ENCODE results near the gene PSMB5. TPM values are rescaled to one million over a fixed set of nuclear protein-coding genes. Genes with fewer than 3 reads are reported as not detected.

The PSMB5 gene
- total and polyA plus RNA-seq, 9 of the 15 experiments (the other 6 are each of a cell fraction or from before 2014, with no cell fraction given), result 198 to 1,870 (median 269) TPM

DNA sequence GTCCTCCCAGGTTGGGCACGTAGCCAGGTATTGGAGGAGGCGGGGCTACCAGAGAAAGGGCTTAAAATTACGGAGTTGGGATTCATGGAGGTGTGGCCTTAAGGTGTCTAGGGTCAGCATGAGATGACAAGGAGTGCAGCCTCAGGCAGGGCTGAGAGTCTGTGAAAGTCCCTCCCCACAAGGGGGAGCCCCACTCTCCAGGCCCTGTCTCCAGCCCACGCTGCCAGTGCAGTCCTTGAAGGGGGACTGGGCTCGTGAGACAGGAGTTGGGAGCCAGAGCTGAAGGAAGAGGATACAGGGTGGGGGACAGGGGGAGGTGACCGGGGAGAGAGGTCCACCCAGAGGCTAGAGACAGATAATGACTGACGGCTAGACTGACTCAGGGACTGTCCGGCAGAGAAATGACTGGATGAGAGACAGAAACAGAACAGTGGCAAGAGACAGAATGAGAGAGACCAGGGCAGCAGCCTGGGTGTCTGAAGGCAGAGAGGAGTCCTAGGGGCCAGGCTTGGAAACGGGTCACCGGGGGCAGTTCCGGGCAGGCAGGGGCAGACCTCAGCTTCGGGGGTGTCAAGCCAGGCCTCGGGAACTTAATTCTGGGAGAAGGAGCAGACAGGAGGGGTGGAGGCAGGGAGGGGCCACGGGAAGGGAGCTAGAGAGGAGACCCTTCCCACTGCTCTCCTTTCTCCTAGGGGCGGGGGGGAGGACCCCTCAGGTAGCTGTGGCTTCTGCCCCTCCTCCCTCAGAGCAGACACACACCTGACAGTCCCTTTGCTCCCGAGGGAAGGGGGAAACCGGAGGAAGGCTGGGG, 21.6 kb upstream of the PSMB5 start (continued):
- TF ChIP-seq CHD7 (IDR thresholded peaks at IDR 0.05; ENCODE audit: low read depth, low read length), result no peak
- no peak for TF ChIP-seq PHB (CRISPR knock-in tag; IDR thresholded peaks at IDR 0.05)
- TF ChIP-seq SIN3A (IDR thresholded peaks at IDR 0.05; ENCODE audit: borderline replicate concordance in 2 of 2, control insufficient read depth in 1 of 2, low read depth in 2 of 2, low read length in 2 of 2), result peak in 1 of 2 experiments; percentile 48; a peak in 2 of 4 replicates
- no peak for TF ChIP-seq CHD1 (IDR thresholded peaks at IDR 0.05; ENCODE audit: low read length)
- TF ChIP-seq SRF (CRISPR knock-in tag; IDR thresholded peaks at IDR 0.05), result no peak
- no peak for TF ChIP-seq PTRF (tag; IDR thresholded peaks at IDR 0.05)
- no peak for TF ChIP-seq GATAD2A (IDR thresholded peaks at IDR 0.05)
- peak; percentile 26; the same call in 1 of the 2 replicates for TF ChIP-seq MTA3 (IDR thresholded peaks at IDR 0.05; ENCODE audit: borderline replicate concordance)
- no peak for TF ChIP-seq ZNF274 (IDR thresholded peaks at IDR 0.05; ENCODE audit: borderline replicate concordance, low read depth, low read length)
- TF ChIP-seq, protein P1, sequence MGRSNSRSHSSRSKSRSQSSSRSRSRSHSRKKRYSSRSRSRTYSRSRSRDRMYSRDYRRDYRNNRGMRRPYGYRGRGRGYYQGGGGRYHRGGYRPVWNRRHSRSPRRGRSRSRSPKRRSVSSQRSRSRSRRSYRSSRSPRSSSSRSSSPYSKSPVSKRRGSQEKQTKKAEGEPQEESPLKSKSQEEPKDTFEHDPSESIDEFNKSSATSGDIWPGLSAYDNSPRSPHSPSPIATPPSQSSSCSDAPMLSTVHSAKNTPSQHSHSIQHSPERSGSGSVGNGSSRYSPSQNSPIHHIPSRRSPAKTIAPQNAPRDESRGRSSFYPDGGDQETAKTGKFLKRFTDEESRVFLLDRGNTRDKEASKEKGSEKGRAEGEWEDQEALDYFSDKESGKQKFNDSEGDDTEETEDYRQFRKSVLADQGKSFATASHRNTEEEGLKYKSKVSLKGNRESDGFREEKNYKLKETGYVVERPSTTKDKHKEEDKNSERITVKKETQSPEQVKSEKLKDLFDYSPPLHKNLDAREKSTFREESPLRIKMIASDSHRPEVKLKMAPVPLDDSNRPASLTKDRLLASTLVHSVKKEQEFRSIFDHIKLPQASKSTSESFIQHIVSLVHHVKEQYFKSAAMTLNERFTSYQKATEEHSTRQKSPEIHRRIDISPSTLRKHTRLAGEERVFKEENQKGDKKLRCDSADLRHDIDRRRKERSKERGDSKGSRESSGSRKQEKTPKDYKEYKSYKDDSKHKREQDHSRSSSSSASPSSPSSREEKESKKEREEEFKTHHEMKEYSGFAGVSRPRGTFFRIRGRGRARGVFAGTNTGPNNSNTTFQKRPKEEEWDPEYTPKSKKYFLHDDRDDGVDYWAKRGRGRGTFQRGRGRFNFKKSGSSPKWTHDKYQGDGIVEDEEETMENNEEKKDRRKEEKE (IDR thresholded peaks at IDR 0.05; ENCODE audit: borderline replicate concordance in 1 of 2, control insufficient read depth in 1 of 2, low read depth in 2 of 2, low read length in 1 of 2), result no peak
- TF ChIP-seq CBX3 (IDR thresholded peaks at IDR 0.05; ENCODE audit: borderline replicate concordance in 1 of 2, low read length in 2 of 2), result peak in 1 of 2 experiments; percentile 25; a peak in 1 of 3 replicates
